ENCODE measurements around the gene CPNE7. TPM values are rescaled to one million over a fixed set of nuclear protein-coding genes. Genes with fewer than 3 reads are reported as not detected.

Gene CPNE7
- total RNA-seq = 0.70 and 4.8 TPM in 2 replicates

GRCh38 chr16:89575247-89576152 lies at the start of gene CPNE7:
CPNE7 (plus strand) TSS chr16:89575758; CDS start chr16:89575898, 140 bp downstream.

GRCh38 chr16:89560378-89561141 lies 15.0 kb upstream of the CPNE7 start, which contains the start of gene RPL13:
RPL13 (plus strand) TSS chr16:89560682; CDS start chr16:89560960, 278 bp downstream.

GRCh38 chr16:89613231-89613953 lies 37.8 kb downstream of the CPNE7 start, which contains the start of gene DPEP1:
DPEP1 (plus strand) TSS chr16:89613642; CDS start chr16:89630411, 16,769 bp downstream.

Other genes with a start within 250 kb of the CPNE7 start
- gene ANKRD11, start 85.2 kb upstream of the CPNE7 start, total RNA-seq = 43.9 and 51.7 TPM in 2 replicates
- gene SPG7, start 67.4 kb upstream of the CPNE7 start, total RNA-seq = 63.1 and 126 TPM in 2 replicates
- gene RPL13, start 15.1 kb upstream of the CPNE7 start, total RNA-seq = 7,681 and 7,976 TPM in 2 replicates
- not detected in 2 replicates for gene DPEP1, start 37.9 kb downstream of the CPNE7 start, total RNA-seq
- 97.5 and 103 TPM in 2 replicates for gene CHMP1A, start 82.0 kb downstream of the CPNE7 start, total RNA-seq
- gene SPATA33, start 82.1 kb downstream of the CPNE7 start, total RNA-seq = 3.6 and 5.2 TPM in 2 replicates
- 34.2 and 49.0 TPM in 2 replicates for gene CDK10, start 110.9 kb downstream of the CPNE7 start, total RNA-seq
- 14.1 and 18.1 TPM in 2 replicates for gene SPATA2L, start 125.9 kb downstream of the CPNE7 start, total RNA-seq
- 2.7 and 4.8 TPM in 2 replicates for gene VPS9D1, start 145.1 kb downstream of the CPNE7 start, total RNA-seq
- gene ZNF276, start 145.8 kb downstream of the CPNE7 start, total RNA-seq = 10.5 TPM in 2 replicates
- 11.2 and 15.5 TPM in 2 replicates for gene FANCA, start 240.9 kb downstream of the CPNE7 start, total RNA-seq

All from hair follicular keratinocyte (primary cell).